CD4-positive, alpha-beta T cell treated with Interleukin-2 at 100 ng/mL for 4 hours (primary cell): Measurements from ENCODE around the gene RNU4-1.
"Not testable (repeated sequence)": the region's sequence is repeated elsewhere in the genome, so short reads cannot be mapped to it uniquely, and the experiment has no call there.

ENCODE experiments used
- DNase-seq: peaks from one replicate; pipeline ENCODE4 v3.0.0-alpha.2; 2020; ENCODE audit warnings: low spot score

The RNU4-1 gene

GRCh38 chr12:120258323-120258896, 34.6 kb downstream of the RNU4-1 start:
- no peak for DNase-seq

- no peak for DNase-seq
These were observed 35.8 kb downstream of the RNU4-1 start for GRCh38 chr12:120257041-120257821.

- DNase-seq = no peak
These were observed 38.2 kb downstream of the RNU4-1 start for GRCh38 chr12:120254809-120255208.

GRCh38 chr12:120253313-120253712, 39.7 kb downstream of the RNU4-1 start:
- peak; percentile 74 for DNase-seq

GRCh38 chr12:120252071-120252906, 40.7 kb downstream of the RNU4-1 start:
- peak; percentile 89 for DNase-seq

- DNase-seq = not testable (repeated sequence)
These were observed 41.5 kb downstream of the RNU4-1 start for GRCh38 chr12:120251364-120252070.

GRCh38 chr12:120249875-120250795, 42.9 kb downstream of the RNU4-1 start:
- DNase-seq = peak; percentile 64

GRCh38 chr12:120249266-120249874, 43.7 kb downstream of the RNU4-1 start:
- no peak for DNase-seq

- no peak for DNase-seq
These were observed 45.4 kb downstream of the RNU4-1 start for GRCh38 chr12:120247621-120248030.

- no peak for DNase-seq
These were observed 45.9 kb downstream of the RNU4-1 start for GRCh38 chr12:120247183-120247582.

GRCh38 chr12:120246705-120247104, 46.3 kb downstream of the RNU4-1 start:
- not testable (repeated sequence) for DNase-seq
